Measurements from ENCODE around the gene RRAS.
A peak's percentile ranks its signal among the peaks of the same experiment; 100 is the strongest.

Gene RRAS

DNA sequence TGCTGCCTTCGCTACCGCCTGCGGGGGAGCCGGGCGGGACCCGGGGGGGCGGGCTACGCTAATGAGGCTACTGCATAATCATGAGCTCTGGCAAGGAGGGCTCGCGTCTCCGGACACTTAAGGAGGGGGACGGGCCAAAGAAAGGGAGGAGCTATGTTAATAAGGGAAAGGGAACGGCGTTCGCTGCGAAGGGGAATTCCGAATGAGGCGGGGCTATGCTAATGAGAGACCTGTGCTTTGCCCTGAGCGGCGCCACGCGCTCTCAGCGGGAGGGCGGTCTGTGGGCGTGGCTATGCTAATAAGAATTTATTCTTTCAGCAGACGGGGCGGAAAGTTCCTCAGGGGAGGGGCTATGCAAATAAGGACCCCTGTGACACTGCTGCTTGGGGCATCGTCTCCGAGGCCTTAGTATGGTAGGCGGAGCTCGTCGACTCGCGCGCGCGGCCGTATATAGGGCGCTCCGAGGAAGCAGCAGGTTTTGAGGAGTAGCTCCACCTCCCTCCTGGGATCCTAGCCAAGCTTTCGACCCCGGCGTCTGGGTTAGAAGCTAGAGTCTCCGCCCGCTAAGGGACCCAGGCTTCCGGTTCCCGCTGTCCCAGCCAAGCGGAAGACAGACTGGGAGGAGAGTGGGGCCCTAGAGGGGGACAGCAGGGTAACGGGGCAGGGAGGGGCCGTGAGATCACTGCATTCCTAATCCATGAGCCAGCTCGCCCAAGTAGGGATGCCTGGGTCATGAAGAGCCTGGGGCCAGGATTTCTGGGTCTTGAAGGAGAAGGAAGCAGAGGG, at the start of gene RRAS:
Gene RRAS (minus strand): TSS at position 31 of the 786 bp plus-strand sequence. CDS start 45 bp downstream, outside the sequence.
- DNase-seq (ENCODE audit: low read depth), result peak; percentile 99
- H3K4me3 ChIP-seq (ENCODE audit: low read depth, low read length), result peak within 1 kb of the TSS; percentile 63
- TF ChIP-seq, protein P1, sequence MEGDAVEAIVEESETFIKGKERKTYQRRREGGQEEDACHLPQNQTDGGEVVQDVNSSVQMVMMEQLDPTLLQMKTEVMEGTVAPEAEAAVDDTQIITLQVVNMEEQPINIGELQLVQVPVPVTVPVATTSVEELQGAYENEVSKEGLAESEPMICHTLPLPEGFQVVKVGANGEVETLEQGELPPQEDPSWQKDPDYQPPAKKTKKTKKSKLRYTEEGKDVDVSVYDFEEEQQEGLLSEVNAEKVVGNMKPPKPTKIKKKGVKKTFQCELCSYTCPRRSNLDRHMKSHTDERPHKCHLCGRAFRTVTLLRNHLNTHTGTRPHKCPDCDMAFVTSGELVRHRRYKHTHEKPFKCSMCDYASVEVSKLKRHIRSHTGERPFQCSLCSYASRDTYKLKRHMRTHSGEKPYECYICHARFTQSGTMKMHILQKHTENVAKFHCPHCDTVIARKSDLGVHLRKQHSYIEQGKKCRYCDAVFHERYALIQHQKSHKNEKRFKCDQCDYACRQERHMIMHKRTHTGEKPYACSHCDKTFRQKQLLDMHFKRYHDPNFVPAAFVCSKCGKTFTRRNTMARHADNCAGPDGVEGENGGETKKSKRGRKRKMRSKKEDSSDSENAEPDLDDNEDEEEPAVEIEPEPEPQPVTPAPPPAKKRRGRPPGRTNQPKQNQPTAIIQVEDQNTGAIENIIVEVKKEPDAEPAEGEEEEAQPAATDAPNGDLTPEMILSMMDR (IDR thresholded peaks at IDR 0.05; ENCODE audit: low read depth, low read length, missing control alignments), result no peak

DNA sequence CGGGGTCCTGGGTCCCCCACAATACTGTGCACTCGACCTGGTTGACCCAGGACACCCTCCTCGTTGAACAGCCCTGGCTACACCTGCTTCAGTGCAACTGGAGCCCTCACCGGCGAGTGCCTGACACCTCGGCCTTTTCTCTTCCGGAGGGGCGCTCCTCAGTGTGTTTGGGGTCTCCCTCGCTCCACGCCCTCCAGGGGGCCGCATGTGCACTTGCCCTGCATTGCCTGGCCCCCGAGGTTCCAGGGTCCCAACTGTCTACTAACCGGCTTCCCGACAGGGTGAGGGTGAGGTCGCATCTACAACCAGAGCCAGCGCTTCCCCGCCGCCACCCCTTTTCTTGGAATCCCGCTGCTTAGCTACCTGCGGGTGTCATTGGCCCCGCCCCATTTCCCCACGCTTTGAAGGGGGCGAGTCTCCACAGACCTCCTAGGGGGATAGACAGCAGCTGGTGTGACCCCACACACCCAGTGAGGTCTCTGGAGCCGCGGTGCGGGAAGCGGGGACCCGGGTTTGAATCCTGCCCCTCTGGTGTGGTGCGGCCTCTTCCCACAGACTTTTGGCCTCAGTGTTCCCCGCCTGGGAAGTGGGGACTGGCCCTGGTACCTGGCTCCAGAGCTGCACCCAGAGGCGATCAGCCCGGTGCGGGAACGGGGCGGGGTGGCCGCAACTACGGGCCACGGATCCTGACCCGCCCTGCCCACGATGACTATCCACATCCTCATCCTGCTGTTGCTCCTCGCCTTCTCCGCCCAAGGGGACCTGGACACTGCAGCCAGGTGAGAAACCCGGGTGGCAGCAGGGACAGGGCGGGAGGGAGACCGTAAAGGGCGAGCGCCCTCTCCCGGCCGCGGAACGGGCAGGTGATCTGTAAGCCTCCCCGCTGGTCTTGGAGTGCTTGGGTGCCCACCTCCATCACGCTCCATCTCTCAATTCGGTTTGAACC, 49.5 kb upstream of the RRAS start, which contains the start of gene ADM5:
Gene ADM5 (plus strand): TSS at position 462 of the 946 bp plus-strand sequence. CDS start 244 bp downstream, at position 706.
- TF ChIP-seq, protein P1 (IDR thresholded peaks at IDR 0.05; ENCODE audit: low read depth, low read length, missing control alignments), result no peak
- H3K4me3 ChIP-seq (ENCODE audit: low read depth, low read length), result no peak within 1 kb of the TSS
- no peak for DNase-seq (ENCODE audit: low read depth)

- TF ChIP-seq, protein P1 (IDR thresholded peaks at IDR 0.05; ENCODE audit: low read depth, low read length, missing control alignments), result no peak
- H3K4me3 ChIP-seq (ENCODE audit: low read depth, low read length), result no peak overlapping the region
Observed at GRCh38 chr19:49688531-49689132, 48.7 kb upstream of the RRAS start.

DNA sequence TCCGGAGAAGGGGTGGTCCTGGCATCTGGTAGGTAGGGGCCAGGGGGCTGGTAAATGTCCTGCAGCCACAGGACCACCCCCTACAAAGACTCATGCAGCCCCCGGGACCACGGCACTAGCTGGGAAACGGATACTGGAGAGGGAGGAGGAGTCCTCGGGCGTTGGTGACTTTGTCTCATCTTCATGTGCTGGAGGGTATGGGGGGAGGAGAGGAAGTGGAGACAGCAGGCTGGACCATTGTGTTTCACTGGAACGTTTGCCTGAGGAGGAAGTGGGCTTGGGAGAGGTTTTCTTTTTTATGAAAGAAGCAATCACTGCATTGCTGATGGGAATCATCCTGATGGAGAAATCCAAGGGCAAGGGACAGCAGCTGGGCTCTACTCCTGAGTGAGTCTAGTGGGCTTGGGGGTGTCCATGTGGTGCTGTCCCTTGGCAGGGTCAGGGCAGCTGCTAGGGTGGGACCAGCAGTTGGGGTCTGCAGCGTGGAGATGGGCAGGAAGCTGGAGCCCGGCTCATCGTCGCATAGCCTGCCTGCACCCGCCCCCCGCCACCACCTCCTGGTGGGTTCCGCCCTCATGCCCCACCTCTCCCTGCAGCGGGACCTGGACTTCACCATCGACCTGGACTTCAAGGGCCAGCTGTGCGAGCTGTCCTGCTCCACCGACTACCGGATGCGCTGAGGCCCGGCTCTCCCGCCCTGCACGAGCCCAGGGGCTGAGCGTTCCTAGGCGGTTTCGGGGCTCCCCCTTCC, 47.8 kb upstream of the RRAS start:
- TF ChIP-seq, protein P1 (IDR thresholded peaks at IDR 0.05; ENCODE audit: low read depth, low read length, missing control alignments), result no peak
- H3K4me3 ChIP-seq (ENCODE audit: low read depth, low read length), result no peak overlapping the region
- DNase-seq (ENCODE audit: low read depth), result no peak

More at GRCh38 chr19:49688531-49689132, 48.7 kb upstream of the RRAS start:
- no peak for DNase-seq (ENCODE audit: low read depth)

DNA sequence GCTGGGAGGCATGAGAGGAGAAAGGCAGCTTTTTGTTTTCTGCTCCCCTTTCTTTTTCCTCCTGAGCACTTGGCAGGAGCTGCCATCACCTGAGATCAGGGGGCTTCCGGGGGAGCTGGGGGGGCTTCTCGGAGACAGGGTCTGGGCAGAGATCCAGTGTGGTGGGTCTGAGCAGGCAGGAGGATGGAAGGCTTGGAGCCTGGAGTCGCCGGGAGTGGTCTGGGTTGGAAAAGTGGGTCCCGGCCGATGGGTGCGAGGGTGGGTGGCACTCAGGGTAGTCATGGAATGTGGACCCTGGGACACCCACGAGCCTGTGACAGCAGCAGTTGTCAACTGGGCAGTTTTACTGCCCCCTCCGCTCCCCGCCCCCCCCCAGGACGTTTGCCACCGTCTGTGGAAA, 47.2 kb upstream of the RRAS start:
- TF ChIP-seq, protein P1 (IDR thresholded peaks at IDR 0.05; ENCODE audit: low read depth, low read length, missing control alignments), result no peak
- no peak overlapping the region for H3K4me3 ChIP-seq (ENCODE audit: low read depth, low read length)
- no peak for DNase-seq (ENCODE audit: low read depth)

DNA sequence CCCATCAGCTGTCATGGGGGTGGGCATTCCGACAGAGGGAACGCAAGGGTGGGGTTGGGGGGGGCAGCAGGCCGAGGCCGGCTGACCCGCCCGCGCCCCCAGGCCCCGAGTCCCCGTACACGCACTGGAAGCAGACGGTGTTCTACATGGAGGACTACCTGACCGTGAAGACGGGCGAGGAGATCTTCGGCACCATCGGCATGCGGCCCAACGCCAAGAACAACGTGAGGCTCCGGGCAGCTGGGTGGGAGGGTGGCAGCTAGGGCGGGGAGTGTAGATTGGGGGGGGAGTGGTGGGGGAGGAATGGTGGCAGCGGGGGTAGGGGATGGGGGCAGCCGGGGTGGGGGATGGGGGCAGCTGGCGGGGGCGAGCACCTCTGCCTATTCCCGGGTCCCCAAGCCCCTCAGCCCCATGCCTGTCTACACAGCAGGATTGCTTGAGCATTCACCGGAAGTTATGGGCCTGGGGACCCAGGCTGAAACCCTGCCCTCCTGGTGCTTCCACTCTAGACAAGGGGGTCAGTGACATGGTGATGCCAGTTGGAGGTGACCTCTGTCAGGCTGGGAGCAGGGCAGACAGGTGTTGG, 46.7 kb upstream of the RRAS start:
- TF ChIP-seq, protein P1 (IDR thresholded peaks at IDR 0.05; ENCODE audit: low read depth, low read length, missing control alignments), result no peak
- no peak for DNase-seq (ENCODE audit: low read depth)
- H3K4me3 ChIP-seq (ENCODE audit: low read depth, low read length), result no peak overlapping the region

All from GM12864 (cell line).